GM21360 (cell line): Measurements from ENCODE around the gene MRPL20.
"Not testable (repeated sequence)": the region's sequence is repeated elsewhere in the genome, so short reads cannot be mapped to it uniquely, and the experiment has no call there.

Experiments used
- ATAC-seq: cut with Tn5 transposase; IDR thresholded peaks from one replicate; pipeline ENCODE4 v1.9.1; 2021; ENCODE audit warnings: mild to moderate bottlenecking, moderate library complexity; ENCODE audit not compliant: unreplicated experiment

Gene MRPL20

DNA sequence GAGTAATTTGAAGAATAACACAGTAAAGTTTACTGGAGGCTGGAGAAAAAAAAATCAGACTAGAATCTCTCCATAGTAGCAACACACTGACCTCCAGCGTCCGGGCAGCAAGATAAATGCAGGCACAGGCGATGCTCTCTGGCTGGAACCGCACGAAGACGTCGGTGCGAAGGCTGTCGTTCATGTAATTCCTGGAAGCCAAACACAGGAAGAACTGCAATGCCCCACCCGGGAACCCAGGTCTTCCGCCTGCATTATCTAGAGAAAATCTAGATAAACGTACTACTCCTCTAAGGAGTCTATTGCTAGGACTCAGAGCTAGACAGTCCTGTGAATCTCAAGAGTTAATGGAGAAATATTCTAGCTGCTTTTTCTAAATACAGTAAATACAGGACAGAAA lies 16.4 kb downstream of the MRPL20 start:
- ATAC-seq = no peak

DNA sequence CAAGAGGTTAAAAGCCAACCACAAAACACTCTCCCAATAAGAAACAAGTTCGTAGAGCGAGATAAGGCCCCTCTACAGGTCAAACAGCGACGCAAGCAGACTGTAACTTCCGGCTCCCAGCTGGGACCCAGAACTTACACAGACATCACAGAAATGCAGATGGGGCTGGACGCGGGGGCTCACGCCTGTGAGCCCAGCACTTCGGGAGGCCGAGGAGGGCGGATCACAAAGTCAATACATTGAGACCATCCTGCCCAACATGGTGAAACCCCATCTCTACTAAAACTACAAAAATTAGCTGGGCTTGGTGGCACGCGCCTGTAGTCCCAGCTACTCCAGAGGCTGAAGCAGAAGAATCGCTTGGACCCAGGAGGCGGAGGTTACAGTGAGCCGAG lies 19.0 kb downstream of the MRPL20 start:
- no peak for ATAC-seq

DNA sequence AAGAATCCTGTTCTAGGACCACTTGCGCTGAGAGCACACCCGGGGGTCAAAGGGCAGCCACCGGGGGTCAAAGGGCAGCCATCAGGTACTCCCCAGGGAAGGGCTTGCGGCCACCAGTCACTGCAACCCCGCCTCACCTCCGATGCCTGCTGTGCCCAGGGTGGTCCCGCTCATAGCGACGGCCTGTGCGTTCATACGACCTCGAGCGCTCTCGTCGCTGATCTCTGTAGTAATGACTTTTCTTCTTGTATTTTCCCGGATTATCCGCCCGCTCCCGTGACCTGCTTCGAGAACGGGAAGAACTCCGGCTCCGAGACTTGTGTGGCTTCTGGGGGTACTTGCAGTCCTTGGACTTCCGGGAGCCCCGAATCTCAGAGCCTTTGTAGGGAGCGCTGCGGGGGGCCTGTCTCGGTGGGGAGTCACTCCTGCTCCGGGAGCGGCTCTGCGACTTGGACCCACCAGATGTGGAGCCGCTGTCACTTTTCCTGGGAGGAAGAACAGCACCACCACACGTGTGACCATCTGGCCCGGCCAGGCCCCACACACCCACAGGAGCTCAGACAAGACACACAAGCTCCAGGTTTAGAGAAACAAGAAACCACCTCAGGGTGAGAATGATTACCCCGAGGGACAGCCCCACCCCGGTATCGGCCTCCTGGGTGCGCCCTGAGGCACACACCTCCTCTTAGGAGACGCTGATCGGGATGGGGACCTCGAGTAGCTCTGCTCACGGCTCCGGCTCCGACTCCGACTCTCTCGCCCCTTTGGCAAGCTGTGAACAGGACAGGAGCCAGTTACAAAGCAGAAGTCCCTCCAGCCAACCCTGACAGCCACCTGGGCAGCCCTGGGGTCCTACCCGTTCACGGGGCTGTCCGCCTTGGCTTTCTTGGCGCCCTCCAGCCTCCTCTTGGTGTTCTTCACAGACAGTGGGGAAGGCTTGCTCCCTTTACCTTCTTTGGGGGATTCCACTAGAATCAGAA lies 19.7 kb downstream of the MRPL20 start:
- no peak for ATAC-seq

GRCh38 chr1:1385931-1386330 lies 21.2 kb downstream of the MRPL20 start:
- ATAC-seq = no peak

- not testable (repeated sequence) for ATAC-seq
Measured at GRCh38 chr1:1385339-1385738, 21.8 kb downstream of the MRPL20 start.

DNA sequence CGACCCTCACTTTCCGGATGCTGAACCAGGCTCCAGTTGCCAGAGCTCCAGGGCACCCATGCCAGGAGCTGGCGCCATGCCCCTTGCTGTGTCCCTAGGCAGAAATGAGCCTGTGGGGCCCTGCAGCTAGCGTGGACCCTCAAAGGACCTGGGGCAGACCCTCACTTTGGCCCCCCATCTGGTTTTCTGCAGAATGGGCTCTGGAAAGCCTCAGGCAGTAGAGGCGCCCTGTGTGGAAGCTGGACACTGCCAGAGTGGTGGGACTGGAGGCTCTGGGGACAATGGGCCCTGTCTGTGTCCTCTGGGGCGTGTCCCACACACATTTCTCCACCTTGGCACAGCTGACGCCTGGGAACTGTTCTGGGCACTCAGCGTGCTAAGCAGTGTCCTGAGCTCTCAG lies 25.8 kb downstream of the MRPL20 start:
- no peak for ATAC-seq

DNA sequence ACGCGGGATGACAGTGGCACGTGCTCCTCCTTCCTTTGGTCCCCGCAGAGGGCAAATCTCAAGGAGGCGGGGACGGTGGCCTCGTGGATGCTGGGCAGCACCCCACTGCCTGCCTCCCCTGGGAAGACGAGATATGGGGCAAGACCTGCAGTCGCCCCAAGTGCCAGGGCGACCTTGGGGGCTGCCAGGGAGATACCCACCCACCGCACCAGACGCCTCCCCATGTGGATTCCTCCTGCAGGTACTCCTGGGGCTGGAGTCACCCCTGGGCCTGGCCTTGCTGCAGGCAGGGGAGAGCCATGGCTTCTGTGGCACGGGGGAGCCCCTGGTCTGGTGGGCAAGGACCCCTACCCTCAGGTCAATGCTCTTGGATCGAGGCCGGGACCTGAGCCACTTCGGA lies 26.2 kb downstream of the MRPL20 start:
- no peak for ATAC-seq

GRCh38 chr1:1377540-1378205 lies 29.4 kb downstream of the MRPL20 start:
- no peak for ATAC-seq

DNA sequence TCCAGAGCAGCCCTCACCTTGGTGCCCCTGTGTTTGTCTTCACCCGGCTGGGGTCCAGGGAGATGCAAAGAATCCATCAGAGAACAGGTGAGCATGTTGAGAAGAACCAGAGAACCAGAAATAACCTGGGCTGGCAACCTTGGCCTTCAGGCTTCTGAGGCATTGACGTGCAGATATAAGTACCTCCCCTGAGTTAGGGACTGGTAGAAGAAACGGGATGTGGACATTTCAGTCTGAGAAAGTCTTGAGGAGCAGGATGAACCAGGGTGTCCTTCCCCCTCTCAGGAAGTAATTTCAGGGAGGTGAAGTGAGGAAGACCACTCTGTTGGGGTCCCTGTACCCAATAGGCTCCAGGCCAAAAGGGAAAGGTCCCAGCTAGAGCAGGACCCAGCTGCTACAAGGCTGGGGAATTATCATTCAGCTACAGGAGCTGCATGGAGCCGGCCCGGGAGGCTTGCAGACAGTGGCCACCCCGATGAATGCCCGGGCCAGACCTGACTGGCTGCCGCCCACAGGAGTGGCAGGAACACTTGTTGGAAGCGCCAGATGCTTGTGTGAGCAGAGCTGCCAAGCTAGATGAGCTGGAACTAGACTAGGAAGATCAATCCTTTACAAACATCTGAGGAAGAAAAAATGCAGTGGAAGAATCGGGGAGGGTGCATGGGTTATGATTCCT lies 30.4 kb downstream of the MRPL20 start:
- ATAC-seq = no peak

DNA sequence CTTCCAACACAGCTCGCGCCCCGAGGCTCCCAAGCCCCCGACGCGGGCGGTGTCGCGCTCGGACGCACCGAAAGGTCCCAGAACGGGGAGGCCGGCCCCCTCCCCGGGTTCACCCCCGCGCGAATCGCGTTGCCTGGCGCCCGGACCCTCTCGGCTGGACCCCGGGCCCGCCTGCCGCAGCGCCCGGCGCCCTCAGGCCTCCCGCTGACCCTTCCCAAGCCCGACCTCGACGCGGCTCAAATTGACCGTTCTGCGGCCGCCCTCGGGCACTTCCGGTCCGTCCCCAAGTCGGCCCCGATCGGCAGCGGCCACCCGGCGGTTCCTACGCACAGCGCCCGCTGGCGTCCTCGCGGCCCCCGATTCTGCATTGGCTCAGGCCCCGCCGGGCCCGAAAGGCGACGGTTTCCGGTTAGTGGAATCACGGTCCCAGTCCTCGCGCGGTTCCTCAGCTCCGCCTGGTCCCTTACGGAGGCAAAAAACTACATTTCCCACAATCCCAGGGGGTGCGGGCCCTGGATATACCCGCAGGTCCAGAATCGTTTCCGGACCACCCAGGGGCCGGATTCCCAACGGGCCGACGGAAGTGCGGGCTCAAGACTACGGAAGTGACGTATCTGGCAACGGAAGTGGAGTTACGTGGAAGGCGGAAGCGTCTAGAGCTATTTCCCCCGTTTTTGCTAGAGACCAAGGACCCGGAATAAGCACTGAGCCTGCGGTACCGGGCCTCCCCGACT lies 32.0 kb downstream of the MRPL20 start, which contains the start of gene AURKAIP1:
Gene AURKAIP1 (minus strand): TSS at position 279 of the 734 bp plus-strand sequence. CDS start 451 bp downstream, outside the sequence.
- ATAC-seq = peak; percentile 83

DNA sequence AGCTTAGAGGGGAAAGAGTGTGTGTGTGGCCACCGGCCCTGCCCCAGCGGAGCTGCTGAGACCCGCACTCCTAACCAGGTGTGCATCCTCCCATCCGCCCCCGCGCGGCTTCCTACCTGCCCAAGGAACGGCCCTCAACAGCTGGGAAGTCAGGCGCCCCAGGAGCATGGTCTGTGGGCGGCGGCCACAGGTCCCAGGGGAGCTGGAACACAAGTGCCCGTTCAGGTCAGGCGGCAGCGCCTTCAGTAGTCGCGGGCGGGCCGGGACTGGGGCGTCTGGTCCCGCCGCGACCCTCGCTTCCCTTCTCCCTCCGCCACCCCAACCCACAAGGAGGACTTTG lies 32.5 kb downstream of the MRPL20 start:
- ATAC-seq = peak; percentile 6

DNA sequence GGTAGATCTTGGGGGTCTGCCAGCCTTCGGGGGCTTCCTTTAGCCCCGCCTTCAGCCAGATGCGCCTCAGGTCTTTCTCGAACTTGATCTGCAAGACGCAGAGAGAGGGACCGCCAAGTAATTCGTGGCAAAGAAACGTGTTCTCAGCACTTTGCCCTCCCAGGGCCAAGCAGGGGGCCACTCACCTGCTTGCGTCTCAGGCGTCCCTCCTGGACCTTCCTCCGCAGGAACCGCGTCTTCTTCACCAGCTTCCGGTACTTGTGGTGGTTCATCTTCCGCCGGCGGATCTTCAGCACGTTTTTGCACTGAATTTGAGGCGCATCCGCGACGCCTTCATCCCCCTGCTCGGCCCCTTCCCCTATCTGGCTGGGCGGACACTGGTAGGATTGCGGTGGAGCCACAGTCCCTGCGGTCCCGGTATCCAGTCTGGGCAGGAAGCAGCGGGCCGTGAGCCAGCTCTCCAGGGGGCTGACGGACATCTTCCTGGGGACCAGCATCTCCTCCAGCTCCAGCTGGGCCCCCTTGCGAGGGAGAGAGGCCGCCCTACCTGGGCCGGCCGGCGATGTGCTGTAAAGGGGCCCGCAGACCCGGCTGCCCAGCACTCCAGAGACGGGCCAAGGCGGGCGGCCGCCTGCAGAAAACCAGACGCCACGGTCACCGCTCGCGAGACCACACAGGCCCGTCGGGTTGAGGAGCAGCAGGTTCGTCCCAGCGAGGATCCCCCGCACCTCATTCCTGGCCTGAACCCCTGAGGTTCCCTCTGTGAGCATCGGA lies 33.1 kb downstream of the MRPL20 start:
- ATAC-seq = no peak

GRCh38 chr1:1373051-1373814 lies 33.9 kb downstream of the MRPL20 start:
- ATAC-seq = no peak

DNA sequence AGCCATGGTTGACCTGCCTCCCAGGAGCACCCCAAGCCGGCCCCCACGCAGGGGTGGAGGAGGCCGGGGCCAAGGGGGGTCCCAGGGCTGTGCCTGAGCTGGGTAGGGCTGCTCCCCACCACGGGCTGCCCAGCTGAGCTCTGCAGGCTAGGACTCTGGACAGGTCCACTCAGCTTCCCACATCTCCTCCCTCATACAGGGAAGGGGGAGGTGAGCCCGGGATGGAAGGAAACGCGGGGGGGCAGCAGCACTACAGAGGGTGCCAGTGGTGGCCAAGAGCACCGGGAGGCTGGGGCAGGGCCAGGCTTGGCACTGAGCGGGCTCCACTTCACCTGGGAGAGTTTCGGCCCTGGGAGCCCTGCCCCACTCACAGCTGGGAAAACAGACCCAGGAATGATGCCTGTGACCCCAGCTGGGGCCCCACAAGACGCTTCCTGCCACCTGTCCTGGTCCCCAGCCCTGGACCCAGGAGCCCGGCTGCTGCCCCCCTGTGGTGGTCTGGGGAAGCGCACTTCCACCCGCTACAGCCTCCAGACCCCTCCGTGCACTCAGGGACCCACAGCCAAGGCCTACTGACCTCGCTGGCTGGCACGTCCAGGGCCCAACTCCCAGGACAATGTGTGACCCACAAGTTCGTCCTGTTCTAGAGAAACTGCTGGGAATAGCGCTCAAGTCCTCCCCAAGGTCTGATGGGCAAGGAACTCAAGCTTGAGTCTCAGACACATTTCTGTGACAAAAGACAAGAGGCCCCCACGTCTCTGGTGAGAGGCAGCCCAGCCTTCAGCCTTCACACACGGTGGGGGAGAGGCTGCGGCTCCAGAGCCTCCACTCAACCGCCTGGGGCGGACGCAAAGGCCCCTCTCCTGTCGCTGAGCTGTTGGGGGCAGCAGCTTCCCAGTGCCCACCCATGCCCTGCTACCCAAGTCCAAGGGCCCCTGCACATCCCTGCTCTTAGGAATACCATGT lies 35.1 kb downstream of the MRPL20 start:
- ATAC-seq = peak; percentile 28

GRCh38 chr1:1371364-1371745 lies 35.7 kb downstream of the MRPL20 start:
- no peak for ATAC-seq

- ATAC-seq = no peak
Measured at GRCh38 chr1:1370771-1371300, 36.3 kb downstream of the MRPL20 start.

- not testable (repeated sequence) for ATAC-seq
Measured at GRCh38 chr1:1370094-1370493, 37.0 kb downstream of the MRPL20 start.

- no peak for ATAC-seq
Measured at GRCh38 chr1:1367315-1367714, 39.8 kb downstream of the MRPL20 start.
